Measurements from ENCODE around the gene MAOB.

MAOB gene

DNA sequence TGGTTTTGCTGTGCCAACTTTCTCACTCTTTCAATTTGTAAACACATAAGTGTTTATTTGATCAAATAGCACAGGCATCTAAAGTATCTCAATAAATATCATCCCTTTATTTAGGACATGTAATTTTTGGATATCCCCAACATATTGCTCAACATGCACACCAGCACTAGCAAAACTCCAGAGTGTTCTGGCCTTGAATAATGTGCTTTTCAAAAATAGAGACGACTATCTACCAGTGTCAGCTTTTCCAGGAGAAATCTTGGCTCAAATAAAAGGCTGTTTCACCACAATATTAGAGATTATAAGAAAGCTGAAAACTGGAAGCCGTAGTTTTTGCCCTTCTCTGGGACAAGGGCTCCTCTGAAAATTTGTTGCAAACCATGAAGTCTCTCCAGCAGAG lies 67.0 kb downstream of the MAOB start:
- H3K36me3 ChIP-seq (ENCODE audit: insufficient read depth, low read length): no peaks in the 10 kb centered on the region
- H3K9ac ChIP-seq (ENCODE audit: low read length): no peak overlapping the region
- H2AFZ ChIP-seq (ENCODE audit: low read length): no peak overlapping the region
- H4K20me1 ChIP-seq (ENCODE audit: insufficient read depth, low read length): no peaks in the 10 kb centered on the region
- TF ChIP-seq CTCF (IDR thresholded peaks at IDR 0.05; ENCODE audit: low read length) (no peak), EZH2 (IDR thresholded peaks at IDR 0.05; ENCODE audit: borderline replicate concordance, low read length) (no peak)
- no peak overlapping the region for H3K4me2 ChIP-seq (ENCODE audit: low read length)
- H3K4me1 ChIP-seq (ENCODE audit: insufficient read depth, low read length, severe bottlenecking): no peaks in the 10 kb centered on the region
- H3K79me2 ChIP-seq (ENCODE audit: insufficient read depth, low read length): no peaks in the 10 kb centered on the region
- no peaks in the 10 kb centered on the region for H3F3A ChIP-seq (ENCODE audit: insufficient read depth, low read length)
- no peak overlapping the region for H3K27ac ChIP-seq (ENCODE audit: low read depth, low read length, poor library complexity, severe bottlenecking)
- H3K4me3 ChIP-seq (ENCODE audit: low read depth, low read length, poor library complexity, severe bottlenecking): no peak overlapping the region
- no peaks in the 10 kb centered on the region for H3K9me3 ChIP-seq (ENCODE audit: low read length)
- no peaks in the 10 kb centered on the region for H3K27me3 ChIP-seq (ENCODE audit: insufficient read depth, low read length)
- no peaks in the 10 kb centered on the region for H3K9me2 ChIP-seq (ENCODE audit: low read depth, low read length)

GRCh38 chrX:43813898-43814297 lies 68.4 kb downstream of the MAOB start:
- H3F3A ChIP-seq (ENCODE audit: insufficient read depth, low read length): no peaks in the 10 kb centered on the region
- no peaks in the 10 kb centered on the region for H3K36me3 ChIP-seq (ENCODE audit: insufficient read depth, low read length)
- TF ChIP-seq EZH2 (IDR thresholded peaks at IDR 0.05; ENCODE audit: borderline replicate concordance, low read length): no peak
- 0 out of 2 replicates have a peak, but pooled peaks have one; percentile 7 for TF ChIP-seq CTCF (IDR thresholded peaks at IDR 0.05; ENCODE audit: low read length)
- no peak overlapping the region for H2AFZ ChIP-seq (ENCODE audit: low read length)
- H3K27ac ChIP-seq (ENCODE audit: low read depth, low read length, poor library complexity, severe bottlenecking): no peak overlapping the region
- no peaks in the 10 kb centered on the region for H3K27me3 ChIP-seq (ENCODE audit: insufficient read depth, low read length)
- no peaks in the 10 kb centered on the region for H3K4me1 ChIP-seq (ENCODE audit: insufficient read depth, low read length, severe bottlenecking)
- H4K20me1 ChIP-seq (ENCODE audit: insufficient read depth, low read length): no peaks in the 10 kb centered on the region
- no peaks in the 10 kb centered on the region for H3K79me2 ChIP-seq (ENCODE audit: insufficient read depth, low read length)
- no peak overlapping the region for H3K4me2 ChIP-seq (ENCODE audit: low read length)
- H3K4me3 ChIP-seq (ENCODE audit: low read depth, low read length, poor library complexity, severe bottlenecking): no peak overlapping the region
- no peaks in the 10 kb centered on the region for H3K9me3 ChIP-seq (ENCODE audit: low read length)
- H3K9me2 ChIP-seq (ENCODE audit: low read depth, low read length): no peaks in the 10 kb centered on the region
- H3K9ac ChIP-seq (ENCODE audit: low read length): no peak overlapping the region

DNA sequence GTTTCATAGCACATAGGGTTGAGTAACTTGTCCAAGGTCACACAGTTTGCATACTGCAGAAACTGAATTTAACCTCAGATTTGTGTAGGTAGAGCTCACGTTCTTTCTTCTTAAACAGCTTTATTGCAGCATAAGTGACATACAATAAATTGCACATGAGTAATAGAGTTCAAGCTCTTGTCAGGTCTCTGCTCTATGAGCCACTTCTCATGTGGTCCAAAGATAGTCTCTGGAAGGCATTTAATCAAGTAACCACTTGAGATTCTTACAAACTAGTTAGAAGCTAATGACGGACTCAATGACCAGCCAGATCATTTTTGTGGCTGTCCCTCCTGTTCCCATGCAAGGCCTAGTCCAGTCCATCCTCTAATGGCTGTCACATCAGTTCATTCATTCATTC lies 68.9 kb downstream of the MAOB start:
- no peak overlapping the region for H3K4me2 ChIP-seq (ENCODE audit: low read length)
- no peaks in the 10 kb centered on the region for H3K79me2 ChIP-seq (ENCODE audit: insufficient read depth, low read length)
- no peak overlapping the region for H3K9ac ChIP-seq (ENCODE audit: low read length)
- no peaks in the 10 kb centered on the region for H3K27me3 ChIP-seq (ENCODE audit: insufficient read depth, low read length)
- no peak overlapping the region for H2AFZ ChIP-seq (ENCODE audit: low read length)
- H3F3A ChIP-seq (ENCODE audit: insufficient read depth, low read length): no peaks in the 10 kb centered on the region
- H3K4me1 ChIP-seq (ENCODE audit: insufficient read depth, low read length, severe bottlenecking): no peaks in the 10 kb centered on the region
- no peaks in the 10 kb centered on the region for H3K36me3 ChIP-seq (ENCODE audit: insufficient read depth, low read length)
- no peak overlapping the region for H3K27ac ChIP-seq (ENCODE audit: low read depth, low read length, poor library complexity, severe bottlenecking)
- H3K4me3 ChIP-seq (ENCODE audit: low read depth, low read length, poor library complexity, severe bottlenecking): no peak overlapping the region
- no peaks in the 10 kb centered on the region for H4K20me1 ChIP-seq (ENCODE audit: insufficient read depth, low read length)
- no peaks in the 10 kb centered on the region for H3K9me3 ChIP-seq (ENCODE audit: low read length)
- H3K9me2 ChIP-seq (ENCODE audit: low read depth, low read length): no peaks in the 10 kb centered on the region
- TF ChIP-seq EZH2 (IDR thresholded peaks at IDR 0.05; ENCODE audit: borderline replicate concordance, low read length) (no peak), CTCF (IDR thresholded peaks at IDR 0.05; ENCODE audit: low read length) (no peak)
